Panc1 (cell line): Measurements from ENCODE around the gene DNAJB4. TPM values are rescaled to one million over a fixed set of nuclear protein-coding genes. Genes with fewer than 3 reads are reported as not detected.
"Not testable (repeated sequence)": the region's sequence is repeated elsewhere in the genome, so short reads cannot be mapped to it uniquely, and the experiment has no call there.

ENCODE experiments used
- ATAC-seq: fragments of 200-7000 bp; cut with Tn5 transposase; 2 replicates; pipeline ENCODE4 v1.9.1; 2020; ENCODE audit warnings: mild to moderate bottlenecking, moderate library complexity
- BruUV-seq: library from RNA; stranded (reverse); fragments of 400-500 nt; replicated peaks from 2 replicates; lab custom pipeline; 2021; lab: Mats Ljungman, UMichigan
- CTCF ChIA-PET: fragments of 300-600 bp; sonication (Branson Sonifier 250); formaldehyde crosslinking; loops from one replicate; lab custom pipeline; 2022; ENCODE audit warnings: antibody characterized with exemption; lab: Charles Lee
- POLR2A ChIA-PET: fragments of 300-600 bp; sonication (Branson Sonifier 250); formaldehyde crosslinking; loops from one replicate; lab custom pipeline; 2022; ENCODE audit warnings: antibody characterized with exemption; lab: Charles Lee
- DNase-seq: peaks from one replicate; pipeline ENCODE4 v3.0.0-alpha.2; 2010; ENCODE audit warnings: low read depth, low spot score
- H3K27ac ChIP-seq: 2 replicates; pipeline ENCODE4 v1.5.1; 2011; ENCODE audit warnings: mild to moderate bottlenecking, low read length, inconsistent platforms
- H3K27me3 ChIP-seq: fragments of 200-500 bp; sonication (Bioruptor generic); 2 replicates; pipeline ENCODE4 v1.6.0; 2014; ENCODE audit warnings: low read length, inconsistent platforms; ENCODE audit not compliant: control insufficient read depth, insufficient read depth
- H3K36me3 ChIP-seq: fragments of 200-500 bp; sonication (Bioruptor generic); 2 replicates; pipeline ENCODE4 v1.5.1; 2014; ENCODE audit warnings: inconsistent platforms, mild to moderate bottlenecking, low read length, moderate library complexity; ENCODE audit not compliant: control insufficient read depth, insufficient read depth
- H3K4me1 ChIP-seq: 2 replicates; pipeline ENCODE4 v1.5.1; 2011; ENCODE audit warnings: inconsistent platforms, mild to moderate bottlenecking, low read length, moderate library complexity; ENCODE audit not compliant: control insufficient read depth, insufficient read depth
- H3K4me3 ChIP-seq, 2 experiments: 2 replicates each; pipeline ENCODE4 v1.5.1; 2011 to 2012; ENCODE audit warnings: low read depth in 2 of 2, low read length in 2 of 2, mild to moderate bottlenecking in 2 of 2, inconsistent platforms in 1 of 2, moderate library complexity in 1 of 2
- H3K9me3 ChIP-seq: fragments of 200-500 bp; sonication (Bioruptor generic); 2 replicates; pipeline ENCODE4 v1.5.1; 2014; ENCODE audit warnings: low read depth, mild to moderate bottlenecking, inconsistent platforms, low read length, moderate library complexity; ENCODE audit not compliant: control insufficient read depth, insufficient read depth
- CTCF ChIP-seq: fragments of 450-650 bp; IDR thresholded peaks from 2 replicates; pipeline ENCODE4 v1.5.1; 2017; ENCODE audit warnings: mild to moderate bottlenecking
- POLR2AphosphoS5 ChIP-seq: IDR thresholded peaks from 2 replicates; pipeline ENCODE4 v1.6.1; 2012; ENCODE audit warnings: mild to moderate bottlenecking, low read depth, low read length, moderate library complexity
- REST ChIP-seq, 2 experiments: IDR thresholded peaks; 2 replicates each; pipeline ENCODE4 v1.6.1; 2011 to 2012; ENCODE audit warnings: low read depth in 2 of 2, control low read depth in 1 of 2, low read length in 1 of 2, mild to moderate bottlenecking in 1 of 2, moderate library complexity in 1 of 2; ENCODE audit not compliant: insufficient read depth in 1 of 2
- SIN3A ChIP-seq: IDR thresholded peaks from 2 replicates; pipeline ENCODE4 v1.6.1; 2012; ENCODE audit warnings: low read depth, mild to moderate bottlenecking, low read length, moderate library complexity, borderline replicate concordance; ENCODE audit not compliant: insufficient read depth
- TCF7L2 ChIP-seq: IDR thresholded peaks from 2 replicates; pipeline ENCODE4 v1.6.1; 2011; ENCODE audit warnings: mild to moderate bottlenecking, low read depth, low read length, inconsistent platforms
- in situ Hi-C: cut with HindIII; loops from 2 replicates; pipeline ENCODE4 v1.10.0; 2016; ENCODE audit warnings: low sequenced_read_pairs, low pct_unique_long_range_greater_than_20kb
- intact Hi-C: fragments of 100-400 bp; cut with micrococcal nuclease; formaldehyde crosslinking; loops from one replicate; pipeline ENCODE4 v1.10.0; 2022; ENCODE audit not compliant: unreplicated experiment
- total RNA-seq: library from RNA; stranded (reverse); gene quantifications from one replicate; pipeline ENCODE4 v1.2.1, GENCODE V29; 2021; ENCODE audit not compliant: unreplicated experiment

The DNAJB4 gene
- total RNA-seq, 1 experiment from 2014 or later: 14.9 TPM

DNA sequence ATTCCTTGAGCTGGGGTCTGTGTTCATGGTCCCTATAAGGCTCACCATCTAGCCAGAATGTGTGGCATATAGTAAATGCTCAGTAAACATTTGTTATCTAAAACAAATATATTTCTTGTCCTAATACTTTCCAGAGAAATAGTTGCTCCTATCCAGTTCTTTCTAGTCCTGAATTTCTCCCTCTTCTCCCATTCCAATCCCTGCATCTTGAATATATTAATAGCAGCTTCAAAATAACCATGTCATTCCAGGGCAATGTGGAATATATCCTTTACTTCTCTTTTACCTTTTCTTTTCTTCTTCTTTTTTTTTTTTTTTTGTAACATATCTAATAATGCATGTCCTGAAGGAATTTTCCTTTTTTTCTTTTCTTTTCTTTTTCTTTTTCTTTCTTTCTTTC lies 10.4 kb downstream of the DNAJB4 start:
- no peaks in the 10 kb centered on the region for H3K4me1 ChIP-seq
- DNase-seq: no peak
- in situ Hi-C loops: no loop called here
- TF ChIP-seq CTCF (no peak), TCF7L2 (no peak), REST (IDR thresholded peaks at IDR 0.05; ENCODE audit: insufficient read depth in 1 of 2, low read depth in 2 of 2, low read length in 1 of 2) (no peak), SIN3A (no peak), POLR2AphosphoS5 (no peak)
- H3K36me3 ChIP-seq: no peaks in the 10 kb centered on the region; the same call in 1 of the 2 replicates
- intact Hi-C loops: no loop called here
- H3K4me3 ChIP-seq: no peak overlapping the region
- no peaks in the 10 kb centered on the region for H3K27me3 ChIP-seq
- no peak overlapping the region for H3K27ac ChIP-seq
- POLR2A ChIA-PET: no interaction called here
- no peaks in the 10 kb centered on the region for H3K9me3 ChIP-seq
- ATAC-seq: no peak
- BruUV-seq: no TSS peak
- CTCF ChIA-PET: no interaction called here

GRCh38 chr1:78019024-78019423 lies 14.3 kb downstream of the DNAJB4 start:
- ATAC-seq: no peak
- Histone ChIP-seq H3K9me3 (no peaks in the 10 kb centered on the region), H3K4me1 (no peaks in the 10 kb centered on the region), H3K36me3 (no peaks in the 10 kb centered on the region; the same call in 1 of the 2 replicates), H3K27me3 (no peaks in the 10 kb centered on the region), H3K4me3 (no peak overlapping the region), H3K27ac (no peak overlapping the region)
- ChIA-PET POLR2A (no interaction called here), CTCF (no interaction called here)
- no TSS peak for BruUV-seq
- in situ Hi-C loops: no loop called here
- TF ChIP-seq POLR2AphosphoS5: no peak
- no peak for TF ChIP-seq TCF7L2
- no peak for TF ChIP-seq CTCF
- intact Hi-C loops: no loop called here
- no peak for DNase-seq

- ATAC-seq, intact Hi-C loops, DNase-seq, H3K36me3 ChIP-seq, POLR2A ChIA-PET, H3K9me3 ChIP-seq, H3K4me3 ChIP-seq, BruUV-seq, CTCF ChIA-PET, in situ Hi-C loops, H3K27me3 ChIP-seq, H3K4me1 ChIP-seq, H3K27ac ChIP-seq: not testable (repeated sequence)
Observed at GRCh38 chr1:78021134-78021533, 16.4 kb downstream of the DNAJB4 start.
